Fibroblast of mammary gland (primary cell): ENCODE measurements around the gene TTC23.
"Not testable (repeated sequence)": the region's sequence is repeated elsewhere in the genome, so short reads cannot be mapped to it uniquely, and the experiment has no call there.

Experiments
- DNase-seq: peaks from one replicate; pipeline ENCODE4 v3.0.0-alpha.2; 2010; ENCODE audit warnings: low read depth
- H3K4me3 ChIP-seq: 2 replicates; pipeline ENCODE4 v1.5.1; 2011; ENCODE audit warnings: low read depth, mild to moderate bottlenecking, low read length, moderate library complexity; ENCODE audit not compliant: control insufficient read depth
- CTCF ChIP-seq: conservative IDR thresholded peaks from 2 replicates; pipeline ENCODE4 v1.5.1; 2011; ENCODE audit warnings: low read depth, low read length, inconsistent platforms; ENCODE audit not compliant: control insufficient read depth, insufficient read depth

TTC23 gene

DNA sequence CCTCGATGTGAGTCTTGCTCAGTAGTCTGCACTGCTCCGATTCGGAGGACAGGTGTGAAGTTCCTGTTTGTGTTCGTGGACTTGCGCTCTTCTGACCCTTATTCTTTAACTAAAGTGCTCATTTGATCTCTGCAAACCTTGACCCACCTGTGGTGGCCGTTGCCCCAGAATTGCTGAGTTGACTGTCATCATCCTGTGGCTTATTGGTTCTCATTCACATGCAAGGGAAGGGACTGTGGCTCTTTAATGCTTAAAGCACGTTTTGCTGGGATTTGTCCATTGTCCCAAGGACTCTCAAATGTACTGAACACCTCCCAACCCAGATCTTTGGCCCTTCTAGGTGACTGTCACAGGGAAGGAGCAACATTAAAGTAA is 131.1 kb downstream of the TTC23 start:
- DNase-seq = no peak
- no peak overlapping the region for H3K4me3 ChIP-seq
- no peak for TF ChIP-seq CTCF

DNA sequence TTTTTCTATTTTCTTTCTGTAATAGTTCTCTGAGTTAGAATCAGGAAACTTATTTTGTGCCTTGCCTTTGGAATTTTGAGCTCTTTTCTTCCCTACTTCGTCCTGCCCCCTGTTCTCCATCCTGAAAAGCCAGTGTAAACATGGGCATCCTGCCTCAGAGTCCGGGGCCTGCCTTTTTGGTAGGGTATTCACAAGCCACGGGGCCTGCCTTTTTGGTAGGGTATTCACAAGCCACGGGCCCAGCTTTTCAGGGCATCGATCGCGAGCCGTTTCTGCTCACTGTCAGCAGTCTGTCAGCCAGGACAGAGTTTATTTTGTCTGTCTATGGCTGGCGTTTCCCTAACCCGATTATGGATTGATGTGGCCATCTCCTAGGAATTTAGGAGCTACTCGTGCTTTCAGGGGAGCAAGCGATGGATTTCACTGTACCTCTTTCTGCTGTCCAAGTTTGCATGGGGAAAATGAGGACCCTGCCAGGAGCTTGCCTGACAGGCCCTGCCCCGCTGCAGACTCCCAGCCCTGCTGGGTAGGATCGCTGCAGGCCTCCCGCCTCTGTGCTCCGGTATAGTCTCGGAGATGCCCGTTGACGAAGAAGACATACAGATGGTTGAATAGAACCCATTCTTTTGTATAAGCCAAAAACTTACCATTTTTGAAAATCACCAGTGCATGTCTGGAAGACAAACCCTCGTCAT is 131.7 kb downstream of the TTC23 start:
- no peak for DNase-seq
- no peak overlapping the region for H3K4me3 ChIP-seq
- TF ChIP-seq CTCF = no peak

DNA sequence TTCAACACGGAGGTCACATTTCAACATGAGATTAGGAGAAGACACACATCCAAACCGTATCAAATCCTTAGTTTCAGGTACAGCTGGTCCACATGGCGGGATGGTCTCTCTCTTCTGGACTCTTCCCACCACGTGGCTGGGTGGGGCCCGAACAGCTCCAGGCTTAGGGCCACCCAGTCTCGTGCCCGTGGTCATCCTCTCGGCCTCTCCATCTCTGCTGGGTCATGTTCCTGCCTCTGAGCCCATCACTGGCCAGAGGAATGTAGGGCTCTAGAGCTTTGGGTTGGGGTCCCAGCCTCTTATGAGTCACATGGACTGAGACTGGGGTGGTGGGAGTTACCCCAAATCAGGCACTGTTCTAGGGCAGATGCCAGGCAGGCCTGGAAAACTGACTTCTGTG is 132.3 kb downstream of the TTC23 start:
- H3K4me3 ChIP-seq = no peak overlapping the region
- DNase-seq = no peak
- no peak for TF ChIP-seq CTCF

- DNase-seq = no peak
- no peak overlapping the region for H3K4me3 ChIP-seq
- no peak for TF ChIP-seq CTCF
Observed at GRCh38 chr15:99115300-99116215, 133.8 kb downstream of the TTC23 start.

GRCh38 chr15:99114511-99115299 is 134.7 kb downstream of the TTC23 start:
- DNase-seq = no peak
- TF ChIP-seq CTCF = no peak

GRCh38 chr15:99113547-99114271 is 135.7 kb downstream of the TTC23 start:
- H3K4me3 ChIP-seq = no peak overlapping the region
- TF ChIP-seq CTCF = no peak
- no peak for DNase-seq

More at GRCh38 chr15:99114511-99115299, 134.7 kb downstream of the TTC23 start:
- H3K4me3 ChIP-seq = no peak overlapping the region

GRCh38 chr15:99111641-99112040 is 137.7 kb downstream of the TTC23 start:
- H3K4me3 ChIP-seq, DNase-seq: not testable (repeated sequence)
